NCI-H748 (cell line): ENCODE measurements around the gene SASH3.
"Not testable (repeated sequence)": the region's sequence is repeated elsewhere in the genome, so short reads cannot be mapped to it uniquely, and the experiment has no call there.

Source experiments
- DNase-seq: peaks from one replicate; lab custom pipeline; 2025; ENCODE audit not compliant: unreplicated experiment; lab: John Stamatoyannopoulos, UW

The SASH3 gene

DNA sequence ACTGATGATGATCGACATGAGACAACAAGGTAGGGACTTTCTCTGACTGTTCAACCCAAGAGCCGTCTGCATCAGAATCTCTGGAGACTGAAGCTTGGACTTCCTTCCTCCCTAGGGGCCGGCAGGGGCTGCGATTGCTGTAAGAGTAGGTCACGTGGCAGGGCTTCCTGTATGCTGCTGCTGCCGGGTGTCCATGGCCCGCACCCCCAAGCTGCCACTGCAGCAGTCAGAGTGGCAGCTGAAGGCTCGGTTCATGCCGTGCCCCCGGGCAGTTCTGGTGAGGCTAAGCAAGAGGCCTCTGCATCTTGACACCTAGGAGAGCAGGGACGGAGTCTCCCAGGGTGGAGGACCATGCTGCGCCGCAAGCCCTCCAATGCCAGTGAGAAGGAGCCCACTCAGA is at the start of gene SASH3:
Gene SASH3, plus strand, starts transcription at position 203 of the 400 bp plus-strand sequence. Its CDS starts 149 bp downstream, at position 352.
- no peak for DNase-seq

GRCh38 chrX:129731228-129731627 is 48.5 kb upstream of the SASH3 start:
- no peak for DNase-seq

GRCh38 chrX:129732857-129733256 is 46.9 kb upstream of the SASH3 start:
- no peak for DNase-seq

DNA sequence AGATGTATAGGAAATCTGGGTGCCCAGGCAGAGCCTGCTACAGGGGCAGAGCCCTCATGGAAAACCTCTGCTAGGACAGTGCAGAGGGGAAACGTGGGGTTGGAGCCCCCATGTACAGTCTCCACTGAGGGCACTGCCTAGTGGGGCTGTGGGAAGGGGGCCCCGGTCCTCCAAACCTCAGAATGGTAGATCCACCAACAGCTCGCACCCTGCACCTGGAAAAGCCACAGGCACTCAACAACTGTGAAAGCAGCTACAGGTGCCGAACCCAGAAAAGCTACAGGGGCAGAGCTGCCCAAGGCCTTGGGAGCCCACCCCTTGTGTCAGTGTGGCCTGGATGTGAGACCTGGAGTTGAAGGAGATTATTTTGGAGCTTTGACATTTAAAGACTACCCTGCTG is 46.4 kb upstream of the SASH3 start:
- DNase-seq, result no peak

DNA sequence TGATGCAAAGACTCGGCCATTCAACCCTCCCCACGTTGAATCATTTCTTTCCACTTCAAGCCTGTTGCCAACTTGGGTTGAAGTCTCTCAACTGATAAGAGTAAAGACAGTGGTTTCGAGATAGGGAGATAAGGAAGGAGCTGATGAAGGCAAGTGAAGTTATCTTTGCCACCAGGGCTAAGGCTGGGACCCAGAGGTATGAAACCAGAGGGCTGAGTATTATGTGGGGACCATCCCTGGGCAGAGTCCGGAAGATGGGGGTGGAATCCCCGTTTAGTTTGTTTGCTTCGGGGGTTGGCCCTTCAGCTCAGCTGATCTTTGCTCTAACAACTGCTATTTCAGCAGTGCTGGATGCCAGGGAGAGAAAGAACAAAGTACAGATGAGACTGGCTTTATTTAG is 43.3 kb upstream of the SASH3 start:
- DNase-seq, result no peak

- no peak for DNase-seq
Measured at GRCh38 chrX:129737916-129738315, 41.8 kb upstream of the SASH3 start.

DNA sequence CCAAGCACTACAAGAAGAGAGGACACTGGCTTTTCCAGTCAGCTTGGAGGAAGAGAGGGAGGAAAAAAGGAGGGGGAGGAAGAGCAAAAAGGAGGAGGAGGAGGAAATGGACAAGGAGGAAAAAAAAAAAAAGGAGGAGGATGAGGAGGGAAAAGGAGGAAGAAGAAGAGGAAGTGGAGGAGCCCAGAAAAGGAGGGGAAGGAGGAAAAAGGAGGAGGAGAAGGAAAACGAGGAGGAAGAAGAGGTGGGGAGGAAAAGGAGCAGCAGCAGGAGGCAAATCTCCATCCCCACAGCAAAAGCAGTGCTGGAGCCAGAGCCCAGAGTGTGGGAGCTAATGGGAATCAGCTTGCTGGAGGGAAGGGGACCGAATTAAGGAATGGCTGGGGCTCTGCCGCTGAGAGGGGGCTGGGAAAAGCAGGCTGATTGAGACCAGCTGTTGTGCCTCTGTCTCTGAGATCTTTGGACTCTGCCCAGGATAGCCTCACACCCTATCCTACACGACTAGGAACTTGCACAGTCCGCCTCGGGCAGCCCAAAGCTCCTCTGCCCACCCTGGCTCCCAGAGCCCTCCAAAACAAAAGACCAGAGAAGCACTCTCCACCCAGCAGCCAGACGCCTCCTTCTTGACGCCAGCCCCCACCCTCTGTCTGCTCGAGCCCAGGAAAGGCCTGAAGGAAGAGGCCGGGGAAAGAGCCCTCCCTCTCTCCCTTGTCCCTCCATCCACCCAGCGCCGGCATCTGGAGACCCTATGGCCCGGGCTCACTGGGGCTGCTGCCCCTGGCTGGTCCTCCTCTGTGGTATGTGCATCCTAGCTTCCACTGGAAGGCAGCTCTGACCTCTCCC is 41.1 kb upstream of the SASH3 start, which contains the start of gene XPNPEP2:
Gene XPNPEP2, plus strand, starts transcription at position 514 of the 843 bp plus-strand sequence. Its CDS starts 235 bp downstream, at position 749.
- no peak for DNase-seq

DNA sequence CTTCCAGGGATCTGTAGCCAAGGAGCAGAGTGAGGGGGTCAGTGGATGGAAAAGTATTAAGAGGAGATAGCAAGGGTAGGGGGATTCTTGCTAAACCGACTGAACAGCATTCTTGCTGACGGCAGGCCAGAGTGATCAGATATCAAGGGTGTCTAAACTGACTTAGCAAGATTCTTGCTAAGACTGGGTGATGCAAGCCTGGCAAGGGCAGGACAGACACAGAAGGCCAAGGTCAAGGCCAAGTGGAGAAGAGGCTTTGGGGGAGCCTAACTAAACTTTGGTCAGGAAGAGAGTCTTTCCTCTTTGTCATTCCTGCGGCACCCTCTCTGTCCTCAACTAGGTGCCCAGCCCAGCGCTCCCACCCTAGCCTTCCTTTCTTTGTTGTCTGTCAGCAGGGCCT is 40.2 kb upstream of the SASH3 start:
- no peak for DNase-seq

DNA sequence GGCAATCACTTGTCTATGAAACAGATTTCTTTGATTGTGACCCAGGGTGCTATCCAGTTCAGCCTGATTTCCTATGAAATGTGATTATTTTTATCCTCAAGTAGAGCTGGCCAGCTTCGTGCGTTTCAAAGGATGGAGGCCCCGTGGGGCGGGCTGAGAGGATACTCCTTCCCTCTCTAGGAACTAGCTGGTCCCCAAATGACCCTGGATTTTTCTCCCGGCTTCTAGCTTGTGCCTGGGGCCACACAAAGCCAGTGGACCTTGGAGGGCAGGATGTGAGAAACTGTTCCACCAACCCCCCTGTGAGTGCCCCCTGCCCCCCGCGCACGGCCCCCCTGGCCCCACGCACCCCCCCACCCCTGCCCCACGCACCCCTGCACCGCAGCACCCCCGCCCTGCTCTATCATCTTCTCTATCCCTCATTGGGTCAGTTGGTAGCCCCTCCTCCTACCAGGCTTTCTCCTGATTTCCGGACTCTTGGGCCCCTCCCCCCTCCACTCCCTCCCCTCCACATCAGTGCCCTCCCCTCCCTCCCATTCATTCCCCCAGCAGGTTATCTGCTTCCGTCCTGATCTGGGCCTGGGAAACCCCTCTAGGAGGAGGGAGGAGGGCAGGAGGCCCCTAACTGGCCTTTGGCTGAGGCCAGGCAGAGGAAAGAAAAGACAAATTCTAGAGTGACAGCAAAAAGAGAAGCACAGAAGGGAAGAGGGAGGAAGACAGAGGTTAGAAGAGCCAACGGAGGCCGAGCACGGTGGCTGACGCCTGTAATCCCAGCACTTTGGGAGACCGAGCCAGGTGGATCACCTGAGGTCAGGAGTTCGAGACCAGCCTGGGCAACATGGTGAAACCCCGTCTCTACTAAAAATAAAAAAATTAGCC is 37.6 kb upstream of the SASH3 start:
- DNase-seq, result no peak

GRCh38 chrX:129742759-129743152 is 37.0 kb upstream of the SASH3 start:
- DNase-seq, result not testable (repeated sequence)

GRCh38 chrX:129743821-129744220 is 35.9 kb upstream of the SASH3 start:
- no peak for DNase-seq

- no peak for DNase-seq
Measured at GRCh38 chrX:129744861-129745321, 34.9 kb upstream of the SASH3 start.

DNA sequence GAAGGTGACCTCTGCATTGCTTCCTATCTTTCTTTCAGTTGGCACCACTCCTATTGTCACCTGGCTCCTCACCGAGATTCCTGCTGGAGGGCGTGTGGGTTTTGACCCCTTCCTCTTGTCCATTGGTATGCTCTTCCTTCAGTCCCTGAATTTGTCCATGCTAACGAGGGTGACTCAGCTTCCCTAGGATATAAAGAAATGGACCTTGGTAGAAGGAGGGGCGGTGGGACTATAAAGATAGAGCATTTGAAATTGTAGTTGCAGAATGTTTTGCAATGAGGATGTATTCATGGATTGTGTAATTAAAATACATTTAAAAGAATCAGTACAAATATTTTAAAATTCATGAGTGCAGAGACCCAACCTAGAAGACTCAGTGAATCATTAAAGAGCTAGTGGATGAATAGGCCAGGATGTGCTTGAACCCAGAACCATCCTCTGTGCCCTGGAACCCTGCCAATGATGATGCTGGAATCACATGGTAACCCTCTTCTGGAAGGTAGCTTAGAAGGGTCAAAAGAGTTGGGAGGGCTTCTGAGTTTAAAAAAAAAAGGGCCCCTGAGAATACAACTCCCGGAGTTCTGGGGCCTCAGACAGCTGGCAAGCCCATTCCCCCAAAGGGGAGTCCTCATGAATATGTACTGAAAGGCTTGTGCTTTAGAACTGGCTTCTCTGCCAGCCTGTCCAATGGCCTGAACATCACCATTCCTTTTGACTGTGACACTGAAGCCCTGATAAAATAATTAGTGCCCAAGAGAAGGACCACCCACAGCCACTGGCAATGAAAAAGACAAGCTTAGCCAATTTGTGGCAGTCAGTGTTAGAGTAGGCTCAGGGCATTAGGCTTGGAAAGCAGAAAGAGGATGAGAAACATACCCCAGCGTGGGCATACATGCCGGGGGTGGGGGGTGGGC is 32.9 kb upstream of the SASH3 start:
- no peak for DNase-seq

GRCh38 chrX:129747533-129747932 is 32.2 kb upstream of the SASH3 start:
- no peak for DNase-seq

DNA sequence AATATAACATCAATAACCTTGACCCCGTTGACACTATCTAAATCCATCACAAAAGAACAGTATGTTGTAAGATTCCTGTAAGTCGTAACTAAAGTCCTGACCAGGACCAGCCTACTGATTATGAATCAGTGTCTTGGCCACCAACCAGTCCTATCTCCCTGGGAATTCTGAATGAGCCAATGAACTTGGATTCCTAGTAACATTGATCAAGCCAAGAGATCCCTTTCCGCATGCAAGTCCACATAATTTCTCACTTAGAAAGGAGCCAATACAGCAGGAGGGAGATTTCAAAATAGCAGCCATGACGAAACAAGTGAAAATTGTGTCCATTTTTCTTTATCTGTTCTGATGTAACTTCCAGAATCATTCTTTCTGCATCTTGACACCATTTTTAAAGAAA is 31.4 kb upstream of the SASH3 start:
- no peak for DNase-seq

DNA sequence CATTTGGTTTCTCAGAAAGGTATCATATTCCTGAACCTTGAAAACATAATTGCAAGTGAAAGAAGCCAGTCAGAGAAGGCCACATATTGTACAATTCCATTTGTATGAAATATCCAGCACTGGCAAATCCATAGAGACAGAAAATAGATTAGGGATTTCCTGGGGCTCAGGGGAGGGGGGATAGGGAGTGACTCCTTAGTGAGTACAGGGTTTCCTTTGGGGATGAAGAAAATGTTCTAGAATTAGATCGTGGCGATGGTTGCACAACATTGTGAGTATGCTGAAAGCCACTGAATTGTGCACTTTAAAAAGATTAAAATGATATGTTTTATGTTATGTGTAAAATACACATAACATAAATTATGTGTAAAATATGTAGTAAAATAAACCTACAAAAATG is 30.7 kb upstream of the SASH3 start:
- DNase-seq, result no peak

- DNase-seq, result no peak
Measured at GRCh38 chrX:129750971-129751370, 28.8 kb upstream of the SASH3 start.

- DNase-seq, result no peak
Measured at GRCh38 chrX:129754056-129755024, 25.4 kb upstream of the SASH3 start.

GRCh38 chrX:129755779-129756650 is 23.7 kb upstream of the SASH3 start:
- no peak for DNase-seq
